ENCODE results near the gene ZNF581. TPM values are rescaled to one million over a fixed set of nuclear protein-coding genes. Genes with fewer than 3 reads are reported as not detected.
A peak's percentile ranks its signal among the peaks of the same experiment; 100 is the strongest.

Gene ZNF581
- total and polyA plus RNA-seq, 9 donors, result 11.2 to 40.2 (median 34.0) TPM

GRCh38 chr19:55638864-55639359 lies 4.5 kb upstream of the ZNF581 start:
- H3K4me3 ChIP-seq, result no peak overlapping the region
- peak in 2 of 5 donors; percentile 48 to 51 for DNase-seq
- H3K4me1 ChIP-seq (ENCODE audit: insufficient read depth), result peaks cover 18% of the 10 kb centered on the region
- intact Hi-C loops (cut with DNase I), result loop anchor here in 1 of 4 donors (10.0 kb wide), 1 partner anchor 524 kb away; the partner anchor contains the start of gene PPP1R12C
- H3K27ac ChIP-seq, result no peak overlapping the region
- no peaks in the 10 kb centered on the region for H3K27me3 ChIP-seq
- no peaks in the 10 kb centered on the region for H3K36me3 ChIP-seq
- TF ChIP-seq POLR2A (IDR thresholded peaks at IDR 0.05) (no peak), CTCF (IDR thresholded peaks at IDR 0.05) (no peak), EP300 (IDR thresholded peaks at IDR 0.05) (no peak)
- H3K9me3 ChIP-seq, result no peaks in the 10 kb centered on the region
- 82 to 88% (median 86%) methylated on average over 6 of the region's 6 CpGs for WGBS, 3 donors

GRCh38 chr19:55640043-55640576 lies 3.3 kb upstream of the ZNF581 start:
- intact Hi-C loops (cut with DNase I), result no loop called here
- no peaks in the 10 kb centered on the region for H3K9me3 ChIP-seq
- peaks cover 21% of the 10 kb centered on the region for H3K4me1 ChIP-seq (ENCODE audit: insufficient read depth)
- peak; percentile 65 to 87 (median 78) for DNase-seq
- H3K36me3 ChIP-seq, result no peaks in the 10 kb centered on the region
- TF ChIP-seq POLR2A (IDR thresholded peaks at IDR 0.05) (no peak), EP300 (IDR thresholded peaks at IDR 0.05) (no peak), CTCF (IDR thresholded peaks at IDR 0.05) (peak; percentile 38 to 77 (median 69))
- peak overlapping the region; percentile 93 for H3K4me3 ChIP-seq
- H3K27ac ChIP-seq, result peak overlapping the region; percentile 95 to 96
- no peaks in the 10 kb centered on the region for H3K27me3 ChIP-seq
- WGBS, 3 donors, result 7 to 11% (median 7%) methylated on average over 28 to 38 of the region's 38 CpGs

- TF ChIP-seq POLR2A (IDR thresholded peaks at IDR 0.05), result peak; percentile 14
- TF ChIP-seq CTCF (IDR thresholded peaks at IDR 0.05), result no peak
- TF ChIP-seq EP300 (IDR thresholded peaks at IDR 0.05), result no peak
- 0 to 1% (median 1%) methylated on average over 48 to 89 of the region's 89 CpGs for WGBS, 3 donors
- H3K9me3 ChIP-seq, result no peaks in the 10 kb centered on the region
- peak; percentile 69 to 85 (median 78) for DNase-seq
- no peaks in the 10 kb centered on the region for H3K27me3 ChIP-seq
- H3K27ac ChIP-seq, result peak within 1 kb of the TSS; percentile 95 to 96
- intact Hi-C loops (cut with DNase I), result no loop called here
- H3K4me1 ChIP-seq (ENCODE audit: insufficient read depth), result peaks cover 19% of the 10 kb centered on the region
- H3K4me3 ChIP-seq, result peak within 1 kb of the TSS; percentile 93
- no peaks in the 10 kb centered on the region for H3K36me3 ChIP-seq
Observed at GRCh38 chr19:55640577-55641425, 2.6 kb upstream of the ZNF581 start, which contains the start of gene ZNF580. TSS of gene ZNF580 (plus strand) at chr19:55641002. CDS start at chr19:55642509, 1,507 bp downstream.

- H3K9me3 ChIP-seq, result no peaks in the 10 kb centered on the region
- 1% methylated on average over 25 of the region's 25 CpGs for WGBS, 3 donors
- H3K27ac ChIP-seq, result peak overlapping the region; percentile 95 to 96
- H3K27me3 ChIP-seq, result no peaks in the 10 kb centered on the region
- TF ChIP-seq CTCF (IDR thresholded peaks at IDR 0.05) (no peak), POLR2A (IDR thresholded peaks at IDR 0.05) (no peak), EP300 (IDR thresholded peaks at IDR 0.05) (no peak)
- no peaks in the 10 kb centered on the region for H3K36me3 ChIP-seq
- peak overlapping the region; percentile 93 for H3K4me3 ChIP-seq
- peak in 2 of 5 donors; percentile 36 to 51 for DNase-seq
- H3K4me1 ChIP-seq (ENCODE audit: insufficient read depth), result peaks cover 13% of the 10 kb centered on the region
- intact Hi-C loops (cut with DNase I), result no loop called here
Observed at GRCh38 chr19:55641426-55642152, 1.9 kb upstream of the ZNF581 start.

Data from ovary (tissue), 9 donors.